Measurements from ENCODE around the gene CCDC88A. TPM values are rescaled to one million over a fixed set of nuclear protein-coding genes. Genes with fewer than 3 reads are reported as not detected.
"Not testable (repeated sequence)": the region's sequence is repeated elsewhere in the genome, so short reads cannot be mapped to it uniquely, and the experiment has no call there.

The CCDC88A gene
- total RNA-seq, 4 donors from 2014 or later, result 8.4 to 15.9 (median 9.4) TPM

- TF ChIP-seq CTCF (IDR thresholded peaks at IDR 0.05), result no peak
- TF ChIP-seq POLR2A (IDR thresholded peaks at IDR 0.05), result no peak
- WGBS, 2 donors, result 79 to 80% methylated on average over 2 of the region's 2 CpGs
- no peak overlapping the region for H3K4me3 ChIP-seq (ENCODE audit: low read depth, poor library complexity, severe bottlenecking)
- intact Hi-C loops (cut with DNase I; ENCODE audit: low total_unique reads), result no loop called here
- DNase-seq (ENCODE audit: low spot score in 2 of 2), result no peak
Measured at GRCh38 chr2:55400332-55400731, 19.3 kb downstream of the CCDC88A start.

GRCh38 chr2:55399815-55400214 is 19.8 kb downstream of the CCDC88A start:
- intact Hi-C loops (cut with DNase I; ENCODE audit: low total_unique reads), result no loop called here
- no peak for DNase-seq (ENCODE audit: low spot score in 2 of 2)
- no peak overlapping the region for H3K4me3 ChIP-seq (ENCODE audit: low read depth, poor library complexity, severe bottlenecking)
- TF ChIP-seq CTCF (IDR thresholded peaks at IDR 0.05) (no peak), POLR2A (IDR thresholded peaks at IDR 0.05) (no peak)

- WGBS, 2 donors, result 66 to 68% methylated on average over 2 of the region's 2 CpGs
- TF ChIP-seq POLR2A (IDR thresholded peaks at IDR 0.05) (no peak), CTCF (IDR thresholded peaks at IDR 0.05) (no peak)
- intact Hi-C loops (cut with DNase I; ENCODE audit: low total_unique reads), result no loop called here
- H3K4me3 ChIP-seq (ENCODE audit: low read depth, poor library complexity, severe bottlenecking), result no peak overlapping the region
- DNase-seq (ENCODE audit: low spot score in 2 of 2), result no peak
Measured at GRCh38 chr2:55395724-55396605, 23.7 kb downstream of the CCDC88A start.

GRCh38 chr2:55391615-55392242 is 27.9 kb downstream of the CCDC88A start:
- DNase-seq (ENCODE audit: low spot score in 2 of 2), result no peak
- WGBS, 2 donors, result 76 to 77% methylated on average over 3 of the region's 3 CpGs
- TF ChIP-seq CTCF (IDR thresholded peaks at IDR 0.05), result no peak
- no peak for TF ChIP-seq POLR2A (IDR thresholded peaks at IDR 0.05)
- no peak overlapping the region for H3K4me3 ChIP-seq (ENCODE audit: low read depth, poor library complexity, severe bottlenecking)
- intact Hi-C loops (cut with DNase I; ENCODE audit: low total_unique reads), result no loop called here

GRCh38 chr2:55391155-55391554 is 28.5 kb downstream of the CCDC88A start:
- no peak overlapping the region for H3K4me3 ChIP-seq (ENCODE audit: low read depth, poor library complexity, severe bottlenecking)
- 86 to 87% methylated on average over 2 of the region's 2 CpGs for WGBS, 2 donors
- DNase-seq (ENCODE audit: low spot score in 2 of 2), result no peak
- intact Hi-C loops (cut with DNase I; ENCODE audit: low total_unique reads), result no loop called here
- no peak for TF ChIP-seq CTCF (IDR thresholded peaks at IDR 0.05)
- no peak for TF ChIP-seq POLR2A (IDR thresholded peaks at IDR 0.05)

- 60% methylated on average over 10 of the region's 10 CpGs for WGBS, 2 donors
- intact Hi-C loops (cut with DNase I; ENCODE audit: low total_unique reads); DNase-seq (ENCODE audit: low spot score in 2 of 2): not testable (repeated sequence)
Measured at GRCh38 chr2:55385516-55385915, 34.1 kb downstream of the CCDC88A start.

More at GRCh38 chr2:55385516-55385915, 34.1 kb downstream of the CCDC88A start:
- not testable (repeated sequence) for H3K4me3 ChIP-seq (ENCODE audit: low read depth, poor library complexity, severe bottlenecking)

Data from lower leg skin (tissue), 4 donors.